Neural cell (in vitro differentiated cells): ENCODE results near the gene C16orf96. TPM values are rescaled to one million over a fixed set of nuclear protein-coding genes. Genes with fewer than 3 reads are reported as not detected.

Source experiments
- H2AFZ ChIP-seq: fragments of 200-600, 300-800 bp; sonication (generic), shearing (Covaris generic); 2 replicates; pipeline ENCODE4 v1.6.0; 2014; ENCODE audit warnings: low read depth, mild to moderate bottlenecking, antibody characterized with exemption, low read length, moderate library complexity
- H3F3A ChIP-seq: fragments of 200-600 bp; shearing (Covaris generic); 2 replicates; pipeline ENCODE4 v1.6.1; 2016; ENCODE audit warnings: mild to moderate bottlenecking, moderate library complexity, mixed read lengths, antibody characterized with exemption, low read length; ENCODE audit not compliant: insufficient read depth, poor library complexity, severe bottlenecking
- H3K27ac ChIP-seq: fragments of 200-600, 300-800 bp; sonication (generic), shearing (Covaris generic); 2 replicates; pipeline ENCODE4 v1.5.1; 2014; ENCODE audit warnings: mild to moderate bottlenecking, low read length, moderate library complexity
- H3K27me3 ChIP-seq: fragments of 300-800, 200-600 bp; sonication (generic), shearing (Covaris generic); 2 replicates; pipeline ENCODE4 v1.6.0; 2014; ENCODE audit warnings: mild to moderate bottlenecking, low read depth, low read length, moderate library complexity; ENCODE audit not compliant: insufficient read depth
- H3K36me3 ChIP-seq: fragments of 300-800, 200-600 bp; sonication (generic), shearing (Covaris generic); 2 replicates; pipeline ENCODE4 v1.5.1; 2014; ENCODE audit warnings: mild to moderate bottlenecking, antibody characterized with exemption, low read length, moderate library complexity; ENCODE audit not compliant: insufficient read depth
- H3K4me2 ChIP-seq: fragments of 300-800, 200-600 bp; sonication (generic), shearing (Covaris generic); 2 replicates; pipeline ENCODE4 v1.6.0; 2014; ENCODE audit warnings: mild to moderate bottlenecking, low read length
- H3K4me3 ChIP-seq: fragments of 300-800, 200-600 bp; sonication (generic), shearing (Covaris generic); 2 replicates; pipeline ENCODE4 v1.5.1; 2014; ENCODE audit warnings: mild to moderate bottlenecking, low read length, moderate library complexity
- H3K79me2 ChIP-seq: fragments of 200-600 bp; shearing (Covaris generic); replicated peaks from 2 replicates; pipeline ENCODE4 v1.6.0; 2014; ENCODE audit warnings: mild to moderate bottlenecking, low read length, moderate library complexity; ENCODE audit not compliant: insufficient read depth
- H3K9ac ChIP-seq: fragments of 300-800, 200-600 bp; sonication (generic), shearing (Covaris generic); 2 replicates; pipeline ENCODE4 v1.6.1; 2016; ENCODE audit warnings: mild to moderate bottlenecking, low read length, mixed read lengths
- H3K9me2 ChIP-seq: fragments of 200-600 bp; shearing (Covaris generic); 2 replicates; pipeline ENCODE4 v1.6.1; 2016; ENCODE audit warnings: mild to moderate bottlenecking, low read length, mixed read lengths; ENCODE audit not compliant: insufficient read depth
- H3K9me3 ChIP-seq: fragments of 200-600, 300-800 bp; sonication (generic), shearing (Covaris generic); 2 replicates; pipeline ENCODE4 v1.6.1; 2016; ENCODE audit warnings: mild to moderate bottlenecking, mixed run types, low read length, moderate library complexity, mixed read lengths
- H4K20me1 ChIP-seq: fragments of 200-600 bp; shearing (Covaris generic); 2 replicates; pipeline ENCODE4 v1.6.1; 2016; ENCODE audit warnings: mild to moderate bottlenecking, mixed run types; ENCODE audit not compliant: insufficient read depth
- EP300 ChIP-seq: fragments of 450-650 bp; conservative IDR thresholded peaks from 2 replicates; pipeline ENCODE4 v1.6.1; 2014; ENCODE audit warnings: antibody characterized with exemption, mild to moderate bottlenecking, moderate library complexity; ENCODE audit not compliant: poor library complexity, severe bottlenecking
- EZH2 ChIP-seq: fragments of 200-600, 300-800 bp; shearing (Covaris generic), sonication (generic); IDR thresholded peaks from 2 replicates; pipeline ENCODE4 v1.6.1; 2014; ENCODE audit warnings: antibody characterized with exemption, low read length, borderline replicate concordance, mild to moderate bottlenecking; ENCODE audit not compliant: insufficient read depth, poor library complexity, severe bottlenecking
- MXI1 ChIP-seq: fragments of 450-650 bp; conservative IDR thresholded peaks from 2 replicates; pipeline ENCODE4 v1.6.1; 2014; ENCODE audit warnings: antibody characterized with exemption, mild to moderate bottlenecking; ENCODE audit not compliant: poor library complexity, severe bottlenecking
- POLR2AphosphoS5 ChIP-seq: IDR thresholded peaks from 2 replicates; pipeline ENCODE4 v1.6.1; 2012
- RAD21 ChIP-seq: fragments of 450-650 bp; conservative IDR thresholded peaks from 2 replicates; pipeline ENCODE4 v1.6.1; 2014; ENCODE audit warnings: antibody characterized with exemption, mild to moderate bottlenecking, moderate library complexity
- SMC3 ChIP-seq: fragments of 450-650 bp; conservative IDR thresholded peaks from 2 replicates; pipeline ENCODE4 v1.6.1; 2014; ENCODE audit warnings: antibody characterized with exemption, mild to moderate bottlenecking, moderate library complexity; ENCODE audit not compliant: poor library complexity
- TAF1 ChIP-seq: IDR thresholded peaks from 2 replicates; pipeline ENCODE4 v1.6.1; 2012; ENCODE audit warnings: low read depth
- polyA plus RNA-seq: library from polyadenylated mRNA; depleted of rRNA; stranded (reverse); fragments of >200 nt; gene quantifications from 2 replicates; pipeline ENCODE4 v1.2.3, GENCODE V29; 2014
- TF ChIP-seq, protein P1 (sequence below): fragments of 450-650 bp; IDR thresholded peaks from 2 replicates; pipeline ENCODE4 v1.5.1; 2014; ENCODE audit warnings: antibody characterized with exemption, mild to moderate bottlenecking, moderate library complexity; ENCODE audit not compliant: poor library complexity, severe bottlenecking
- TF ChIP-seq, protein P2 (sequence below): IDR thresholded peaks from 2 replicates; pipeline ENCODE4 v1.6.1; 2012; ENCODE audit warnings: borderline replicate concordance

C16orf96 gene
- polyA plus RNA-seq, 1 donor from 2014 or later: 0.21 TPM

DNA sequence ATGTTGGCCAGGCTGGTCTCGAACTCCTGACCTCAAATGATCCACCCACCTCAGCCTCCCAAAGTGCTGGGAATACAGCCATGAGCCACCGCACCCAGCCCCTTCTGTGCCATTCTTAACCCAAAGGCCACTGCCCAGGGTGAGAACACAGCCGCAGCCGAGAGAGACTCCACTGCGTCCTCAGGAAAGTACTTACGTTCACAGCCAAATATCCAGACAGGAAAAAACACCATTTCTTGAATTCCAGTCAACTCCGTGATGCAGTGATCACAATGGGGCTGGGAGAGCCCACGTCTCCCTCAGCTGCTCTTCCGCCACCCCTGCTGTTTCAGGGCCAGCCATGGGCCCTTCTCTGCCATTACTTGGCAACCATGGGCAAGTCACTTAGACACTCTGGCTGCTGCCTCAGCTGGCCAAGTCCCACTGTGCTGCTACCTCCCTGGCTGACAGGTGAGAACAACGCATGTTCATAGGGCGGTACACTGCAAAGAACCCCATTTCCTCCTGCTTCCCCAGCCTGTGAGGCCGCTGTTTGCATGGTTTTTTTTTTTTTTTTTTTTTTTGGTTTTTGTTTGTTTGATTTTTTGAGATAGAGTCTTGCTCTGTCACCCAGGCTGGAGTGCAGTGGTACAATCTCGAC lies 21.9 kb upstream of the C16orf96 start:
- H3K27me3 ChIP-seq: no peaks in the 10 kb centered on the region
- H3F3A ChIP-seq: no peaks in the 10 kb centered on the region
- H3K36me3 ChIP-seq: no peaks in the 10 kb centered on the region
- H3K9me2 ChIP-seq: no peaks in the 10 kb centered on the region
- H3K9me3 ChIP-seq: no peaks in the 10 kb centered on the region
- peaks cover 30% of the 10 kb centered on the region for H3K79me2 ChIP-seq
- H4K20me1 ChIP-seq: no peaks in the 10 kb centered on the region
- no peak overlapping the region for H2AFZ ChIP-seq
- no peak overlapping the region for H3K4me3 ChIP-seq
- H3K9ac ChIP-seq: no peak overlapping the region
- no peak for TF ChIP-seq MXI1
- H3K27ac ChIP-seq: no peak overlapping the region
- H3K4me2 ChIP-seq: no peak overlapping the region

DNA sequence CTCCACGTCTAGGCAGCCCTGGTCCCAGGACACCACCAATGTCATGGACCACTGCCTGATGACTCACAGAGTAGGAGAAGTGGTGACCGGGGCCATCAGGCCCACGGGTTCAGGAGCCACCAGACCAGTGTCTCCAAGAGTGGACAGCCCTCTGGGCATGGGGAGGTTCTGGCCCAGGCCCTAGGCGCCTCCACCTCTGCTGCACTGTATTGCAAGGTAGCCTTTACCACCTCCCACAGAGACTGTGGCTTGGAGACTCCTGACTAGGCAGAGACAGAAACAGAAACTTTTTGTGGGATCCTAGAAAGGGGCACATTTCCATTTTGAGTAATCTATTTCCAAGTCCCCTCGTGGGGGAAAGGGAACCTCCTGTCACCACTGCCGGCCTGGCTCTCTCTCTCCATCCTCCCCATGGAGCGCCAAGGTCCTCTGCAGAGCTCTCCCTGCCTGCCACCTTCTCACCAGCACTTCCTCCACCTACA lies 20.5 kb upstream of the C16orf96 start:
- no peak overlapping the region for H3K9ac ChIP-seq
- no peak overlapping the region for H3K4me2 ChIP-seq
- H3K9me2 ChIP-seq: no peaks in the 10 kb centered on the region
- H3K9me3 ChIP-seq: no peaks in the 10 kb centered on the region
- H4K20me1 ChIP-seq: no peaks in the 10 kb centered on the region
- H3K27ac ChIP-seq: no peak overlapping the region
- no peaks in the 10 kb centered on the region for H3K36me3 ChIP-seq
- no peak for TF ChIP-seq POLR2AphosphoS5
- TF ChIP-seq, protein P1, sequence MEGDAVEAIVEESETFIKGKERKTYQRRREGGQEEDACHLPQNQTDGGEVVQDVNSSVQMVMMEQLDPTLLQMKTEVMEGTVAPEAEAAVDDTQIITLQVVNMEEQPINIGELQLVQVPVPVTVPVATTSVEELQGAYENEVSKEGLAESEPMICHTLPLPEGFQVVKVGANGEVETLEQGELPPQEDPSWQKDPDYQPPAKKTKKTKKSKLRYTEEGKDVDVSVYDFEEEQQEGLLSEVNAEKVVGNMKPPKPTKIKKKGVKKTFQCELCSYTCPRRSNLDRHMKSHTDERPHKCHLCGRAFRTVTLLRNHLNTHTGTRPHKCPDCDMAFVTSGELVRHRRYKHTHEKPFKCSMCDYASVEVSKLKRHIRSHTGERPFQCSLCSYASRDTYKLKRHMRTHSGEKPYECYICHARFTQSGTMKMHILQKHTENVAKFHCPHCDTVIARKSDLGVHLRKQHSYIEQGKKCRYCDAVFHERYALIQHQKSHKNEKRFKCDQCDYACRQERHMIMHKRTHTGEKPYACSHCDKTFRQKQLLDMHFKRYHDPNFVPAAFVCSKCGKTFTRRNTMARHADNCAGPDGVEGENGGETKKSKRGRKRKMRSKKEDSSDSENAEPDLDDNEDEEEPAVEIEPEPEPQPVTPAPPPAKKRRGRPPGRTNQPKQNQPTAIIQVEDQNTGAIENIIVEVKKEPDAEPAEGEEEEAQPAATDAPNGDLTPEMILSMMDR: no peak
- TF ChIP-seq, protein P2, sequence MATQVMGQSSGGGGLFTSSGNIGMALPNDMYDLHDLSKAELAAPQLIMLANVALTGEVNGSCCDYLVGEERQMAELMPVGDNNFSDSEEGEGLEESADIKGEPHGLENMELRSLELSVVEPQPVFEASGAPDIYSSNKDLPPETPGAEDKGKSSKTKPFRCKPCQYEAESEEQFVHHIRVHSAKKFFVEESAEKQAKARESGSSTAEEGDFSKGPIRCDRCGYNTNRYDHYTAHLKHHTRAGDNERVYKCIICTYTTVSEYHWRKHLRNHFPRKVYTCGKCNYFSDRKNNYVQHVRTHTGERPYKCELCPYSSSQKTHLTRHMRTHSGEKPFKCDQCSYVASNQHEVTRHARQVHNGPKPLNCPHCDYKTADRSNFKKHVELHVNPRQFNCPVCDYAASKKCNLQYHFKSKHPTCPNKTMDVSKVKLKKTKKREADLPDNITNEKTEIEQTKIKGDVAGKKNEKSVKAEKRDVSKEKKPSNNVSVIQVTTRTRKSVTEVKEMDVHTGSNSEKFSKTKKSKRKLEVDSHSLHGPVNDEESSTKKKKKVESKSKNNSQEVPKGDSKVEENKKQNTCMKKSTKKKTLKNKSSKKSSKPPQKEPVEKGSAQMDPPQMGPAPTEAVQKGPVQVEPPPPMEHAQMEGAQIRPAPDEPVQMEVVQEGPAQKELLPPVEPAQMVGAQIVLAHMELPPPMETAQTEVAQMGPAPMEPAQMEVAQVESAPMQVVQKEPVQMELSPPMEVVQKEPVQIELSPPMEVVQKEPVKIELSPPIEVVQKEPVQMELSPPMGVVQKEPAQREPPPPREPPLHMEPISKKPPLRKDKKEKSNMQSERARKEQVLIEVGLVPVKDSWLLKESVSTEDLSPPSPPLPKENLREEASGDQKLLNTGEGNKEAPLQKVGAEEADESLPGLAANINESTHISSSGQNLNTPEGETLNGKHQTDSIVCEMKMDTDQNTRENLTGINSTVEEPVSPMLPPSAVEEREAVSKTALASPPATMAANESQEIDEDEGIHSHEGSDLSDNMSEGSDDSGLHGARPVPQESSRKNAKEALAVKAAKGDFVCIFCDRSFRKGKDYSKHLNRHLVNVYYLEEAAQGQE: no peak
- peak overlapping the region; percentile 11 for H3K4me3 ChIP-seq
- no peak overlapping the region for H2AFZ ChIP-seq
- no peaks in the 10 kb centered on the region for H3K27me3 ChIP-seq
- peaks cover 30% of the 10 kb centered on the region for H3K79me2 ChIP-seq
- no peaks in the 10 kb centered on the region for H3F3A ChIP-seq

DNA sequence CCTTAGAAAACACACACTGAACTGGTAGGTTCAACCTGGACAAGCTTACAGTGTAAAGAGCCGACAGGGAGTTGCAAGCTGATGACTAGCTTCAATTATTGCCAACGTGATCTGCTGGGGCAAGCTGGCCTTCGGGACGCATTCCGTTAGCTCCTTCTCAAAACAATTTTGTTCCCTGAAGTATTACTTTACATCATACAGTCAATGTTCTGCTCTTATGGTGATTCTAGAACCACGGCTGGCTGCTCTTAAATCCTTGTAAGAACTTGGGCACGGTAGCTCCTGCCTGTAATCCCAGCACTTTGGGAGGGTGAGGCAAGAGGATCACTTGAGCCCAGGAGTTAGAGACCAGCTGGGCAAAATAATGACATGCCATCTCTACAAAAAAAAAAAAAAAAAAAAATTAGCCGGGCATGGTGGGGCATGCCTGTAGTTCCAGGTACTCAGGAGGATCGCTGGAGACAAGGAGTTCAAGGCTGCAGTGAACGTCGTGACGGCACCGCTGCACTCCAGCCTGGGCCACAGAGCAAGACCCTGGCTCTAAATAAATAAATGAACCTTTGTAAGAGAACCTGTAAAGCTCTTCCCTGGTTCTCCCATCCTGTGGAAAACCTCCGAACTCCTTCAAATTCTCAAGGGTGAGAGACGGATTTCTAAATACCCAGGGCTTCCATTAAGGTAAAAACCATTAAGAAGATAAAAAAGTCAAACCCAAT lies 19.6 kb upstream of the C16orf96 start:
- no peak overlapping the region for H3K27ac ChIP-seq
- H3K9me2 ChIP-seq: no peaks in the 10 kb centered on the region
- peaks cover 30% of the 10 kb centered on the region for H3K79me2 ChIP-seq
- no peak for TF ChIP-seq SMC3
- TF ChIP-seq, protein P1: no peak
- TF ChIP-seq MXI1: no peak
- TF ChIP-seq, protein P2: no peak
- no peak for TF ChIP-seq POLR2AphosphoS5
- TF ChIP-seq TAF1: no peak
- TF ChIP-seq EZH2: no peak
- TF ChIP-seq EP300: no peak
- no peak for TF ChIP-seq RAD21
- H3K9me3 ChIP-seq: no peaks in the 10 kb centered on the region
- no peak overlapping the region for H2AFZ ChIP-seq
- no peaks in the 10 kb centered on the region for H3K27me3 ChIP-seq
- no peak overlapping the region for H3K9ac ChIP-seq
- no peaks in the 10 kb centered on the region for H3K36me3 ChIP-seq
- no peaks in the 10 kb centered on the region for H4K20me1 ChIP-seq
- H3F3A ChIP-seq: no peaks in the 10 kb centered on the region
- H3K4me2 ChIP-seq: peak overlapping the region; percentile 44
- H3K4me3 ChIP-seq: peak overlapping the region; percentile 99
